Measurements from ENCODE around the gene RAB19. TPM values are rescaled to one million over a fixed set of nuclear protein-coding genes. Genes with fewer than 3 reads are reported as not detected.

Gene RAB19
- total and polyA plus RNA-seq, 10 of the 15 experiments (the other 5 are each of a cell fraction or from before 2014, with no cell fraction given) = 0.14 to 1.0 (median 0.23) TPM; not detected in 5

GRCh38 chr7:140456551-140457051 is 52.7 kb downstream of the RAB19 start:
- H3K4me1 ChIP-seq (ENCODE audit: control insufficient read depth, insufficient read depth, low read length) = no peaks in the 10 kb centered on the region
- H3K36me3 ChIP-seq (ENCODE audit: control insufficient read depth in 2 of 2, insufficient read depth in 2 of 2, low read length in 1 of 2) = peaks cover 8 to 28% of the 10 kb centered on the region in 2 experiments
- RAD21 ChIA-PET (ENCODE audit: unreplicated experiment) = no interaction called here
- FAIRE-seq (no peak), ATAC-seq (no peak), DNase-seq (ENCODE audit: low read depth, low spot score) (no peak)
- no peak overlapping the region for H3K9ac ChIP-seq (ENCODE audit: control insufficient read depth, insufficient read depth, low read length)
- in situ Hi-C loops (cut with MboI) = no loop called here
- H3K9me3 ChIP-seq (replicated peaks; ENCODE audit: control insufficient read depth, insufficient read depth, low read length) = no peaks in the 10 kb centered on the region
- H2AFZ ChIP-seq (ENCODE audit: control insufficient read depth, low read depth, low read length) = no peak overlapping the region
- no peaks in the 10 kb centered on the region for H3K79me2 ChIP-seq (ENCODE audit: control insufficient read depth, insufficient read depth, low read length)
- no peak overlapping the region for H3K4me3 ChIP-seq
- intact Hi-C loops (cut with micrococcal nuclease; ENCODE audit: unreplicated experiment) = no loop called here
- H3K27ac ChIP-seq (ENCODE audit: control insufficient read depth, insufficient read depth) = no peak overlapping the region
- no peak overlapping the region for H3K4me2 ChIP-seq (ENCODE audit: control insufficient read depth, insufficient read depth)
- POLR2A ChIA-PET = interaction anchor here (0.5 kb wide), 1 partner anchor 19 kb away, joined by 4 read pairs; no protein-coding TSS in a partner anchor
- no peaks in the 10 kb centered on the region for H3K27me3 ChIP-seq (replicated peaks in 1 of 2; ENCODE audit: control insufficient read depth in 2 of 2, insufficient read depth in 2 of 2, low read length in 1 of 2)
- CTCF ChIA-PET = no interaction called here
- no TSS peak for BruUV-seq (replicated peaks)
- 97% methylated on average over 9 of the region's 9 CpGs for WGBS (ENCODE audit: insufficient coverage, insufficient replicate concordance, low lambda C conversion rate, missing lambda C conversion rate)
- SMC1A ChIA-PET (ENCODE audit: uncharacterized antibody, unreplicated experiment) = interaction anchor here (0.6 kb wide), 1 partner anchor 203 kb away, joined by 3 read pairs; no protein-coding TSS in a partner anchor
- H4K20me1 ChIP-seq (ENCODE audit: control insufficient read depth, insufficient read depth) = no peaks in the 10 kb centered on the region
- TF ChIP-seq TBL1XR1 (IDR thresholded peaks at IDR 0.05; ENCODE audit: low read depth, low read length) (no peak), LARP7 (IDR thresholded peaks at IDR 0.05) (no peak), POLR2AphosphoS2 (IDR thresholded peaks at IDR 0.05; ENCODE audit: low read depth, low read length) (no peak), BACH1 (IDR thresholded peaks at IDR 0.05; ENCODE audit: borderline replicate concordance) (no peak), SPI1 (IDR thresholded peaks at IDR 0.05; ENCODE audit: borderline replicate concordance, insufficient read depth, low read depth, low read length) (no peak), ZSCAN29 (IDR thresholded peaks at IDR 0.05) (no peak), CHD4 (IDR thresholded peaks at IDR 0.05) (no peak), BCL3 (IDR thresholded peaks at IDR 0.05; ENCODE audit: borderline replicate concordance, insufficient read depth, low read depth, low read length, poor library complexity, severe bottlenecking) (no peak), PML (IDR thresholded peaks at IDR 0.05; ENCODE audit: low read length) (no peak), ASH2L (IDR thresholded peaks at IDR 0.05; ENCODE audit: borderline replicate concordance, low read depth) (no peak), JUND (IDR thresholded peaks at IDR 0.05; ENCODE audit: low read depth, low read length) (no peak), YY1 (IDR thresholded peaks at IDR 0.05; ENCODE audit: low read depth, low read length) (no peak), ATF7 (IDR thresholded peaks at IDR 0.05; ENCODE audit: low read depth) (no peak), POU2F2 (IDR thresholded peaks at IDR 0.05; ENCODE audit: borderline replicate concordance, low read depth, low read length) (no peak), TCF3 (IDR thresholded peaks at IDR 0.05; ENCODE audit: borderline replicate concordance, insufficient read depth, low read depth, low read length) (no peak)
- TF ChIP-seq, protein P1, sequence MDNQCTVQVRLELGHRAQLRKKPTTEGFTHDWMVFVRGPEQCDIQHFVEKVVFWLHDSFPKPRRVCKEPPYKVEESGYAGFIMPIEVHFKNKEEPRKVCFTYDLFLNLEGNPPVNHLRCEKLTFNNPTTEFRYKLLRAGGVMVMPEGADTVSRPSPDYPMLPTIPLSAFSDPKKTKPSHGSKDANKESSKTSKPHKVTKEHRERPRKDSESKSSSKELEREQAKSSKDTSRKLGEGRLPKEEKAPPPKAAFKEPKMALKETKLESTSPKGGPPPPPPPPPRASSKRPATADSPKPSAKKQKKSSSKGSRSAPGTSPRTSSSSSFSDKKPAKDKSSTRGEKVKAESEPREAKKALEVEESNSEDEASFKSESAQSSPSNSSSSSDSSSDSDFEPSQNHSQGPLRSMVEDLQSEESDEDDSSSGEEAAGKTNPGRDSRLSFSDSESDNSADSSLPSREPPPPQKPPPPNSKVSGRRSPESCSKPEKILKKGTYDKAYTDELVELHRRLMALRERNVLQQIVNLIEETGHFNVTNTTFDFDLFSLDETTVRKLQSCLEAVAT (IDR thresholded peaks at IDR 0.05) = no peak
